Mucosa of descending colon (tissue), 3 donors: ENCODE measurements around the gene LEMD2. TPM values are rescaled to one million over a fixed set of nuclear protein-coding genes. Genes with fewer than 3 reads are reported as not detected.

ENCODE experiments used
- ATAC-seq: fragments of 200-7000 bp; cut with Tn5 transposase; one replicate; pipeline ENCODE4 v1.9.1; 2020; ENCODE audit warnings: mild to moderate bottlenecking, moderate library complexity
- DNase-seq, 3 donors: peaks; one replicate each; pipeline ENCODE4 v3.0.0-alpha.2; 2020
- H3K36me3 ChIP-seq: fragments of 200-600 bp; one replicate; pipeline ENCODE4 v1.8.0; 2021; ENCODE audit warnings: low read depth, mild to moderate bottlenecking
- H3K4me1 ChIP-seq: fragments of 200-600 bp; one replicate; pipeline ENCODE4 v1.8.0; 2021; ENCODE audit warnings: low read depth, mild to moderate bottlenecking
- H3K4me3 ChIP-seq: fragments of 200-600 bp; one replicate; pipeline ENCODE4 v1.8.0; 2021; ENCODE audit warnings: mild to moderate bottlenecking
- H3K9me3 ChIP-seq: fragments of 200-600 bp; one replicate; pipeline ENCODE4 v1.8.0; 2021; ENCODE audit warnings: mild to moderate bottlenecking
- intact Hi-C, 2 donors: fragments of 100-400 bp; cut with DNase I in 1 of 2; cut with micrococcal nuclease in 1 of 2; formaldehyde crosslinking; loops; one replicate each; pipeline versions ENCODE4 v1.11.0 to v1.11.1; 2022; cut with DNase I, micrococcal nuclease
- total RNA-seq, 3 donors: library from RNA; stranded (reverse); fragmentation: NEBNext Ultra II Directional in 2 of 3; extraction: Animal tissue kit (Norgen Biotek cat#: 25700) in 2 of 3; gene quantifications; one replicate each; pipeline versions ENCODE4 v1.2.1 to v1.2.4, GENCODE V29; 2021 to 2023
- TF ChIP-seq, protein P1 (sequence below): fragments of 200-600 bp; IDR thresholded peaks from one replicate; pipeline ENCODE4 v1.8.0; 2022; ENCODE audit warnings: antibody characterized with exemption, mild to moderate bottlenecking
- donor health status: DM: no; HTN: no; CAD: no; lungs with moderate emphysema.
- donor health status: DM: no; HTN: no; CAD: no.
- donor health status: DM: no; HTN: yes; CAD: no.

LEMD2 gene
- total RNA-seq, 3 donors from 2014 or later, result 57.2 to 73.6 (median 59.6) TPM

DNA sequence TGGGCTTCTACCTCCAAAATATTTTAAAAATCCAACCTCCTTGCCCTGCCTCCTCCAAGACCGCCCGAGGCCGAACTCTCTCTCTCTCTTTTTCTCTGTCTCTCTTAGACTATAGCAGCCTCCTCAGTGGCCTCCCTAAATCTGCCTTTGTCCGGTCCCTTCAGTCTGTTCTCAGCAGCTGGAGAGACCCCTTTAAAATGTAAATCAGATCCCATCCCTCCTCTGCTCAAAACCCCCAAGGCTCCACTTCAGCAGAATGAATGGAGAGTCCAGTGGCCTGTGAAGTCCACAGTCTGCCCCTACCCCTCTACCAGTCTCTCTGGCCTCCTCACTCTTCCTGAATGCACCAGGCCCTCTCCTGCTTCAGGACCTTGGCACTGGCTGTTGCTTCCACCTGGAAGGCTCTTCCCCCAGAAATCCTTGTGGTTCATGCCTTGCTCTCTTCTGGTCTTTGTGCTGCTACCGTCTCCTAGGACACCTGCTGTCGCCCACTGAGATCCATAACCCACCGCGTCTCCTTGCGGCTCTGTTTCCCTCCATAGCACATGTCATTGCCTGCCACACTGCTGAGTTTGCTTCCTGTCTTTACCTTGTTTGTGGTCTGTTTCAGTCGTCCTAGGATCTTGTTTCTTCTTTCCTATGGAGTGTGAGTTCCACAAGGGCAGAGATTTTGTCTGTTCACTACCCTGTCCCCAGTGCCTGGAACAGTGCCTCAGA lies 8.9 kb upstream of the LEMD2 start:
- no peak for ATAC-seq
- TF ChIP-seq, protein P1, sequence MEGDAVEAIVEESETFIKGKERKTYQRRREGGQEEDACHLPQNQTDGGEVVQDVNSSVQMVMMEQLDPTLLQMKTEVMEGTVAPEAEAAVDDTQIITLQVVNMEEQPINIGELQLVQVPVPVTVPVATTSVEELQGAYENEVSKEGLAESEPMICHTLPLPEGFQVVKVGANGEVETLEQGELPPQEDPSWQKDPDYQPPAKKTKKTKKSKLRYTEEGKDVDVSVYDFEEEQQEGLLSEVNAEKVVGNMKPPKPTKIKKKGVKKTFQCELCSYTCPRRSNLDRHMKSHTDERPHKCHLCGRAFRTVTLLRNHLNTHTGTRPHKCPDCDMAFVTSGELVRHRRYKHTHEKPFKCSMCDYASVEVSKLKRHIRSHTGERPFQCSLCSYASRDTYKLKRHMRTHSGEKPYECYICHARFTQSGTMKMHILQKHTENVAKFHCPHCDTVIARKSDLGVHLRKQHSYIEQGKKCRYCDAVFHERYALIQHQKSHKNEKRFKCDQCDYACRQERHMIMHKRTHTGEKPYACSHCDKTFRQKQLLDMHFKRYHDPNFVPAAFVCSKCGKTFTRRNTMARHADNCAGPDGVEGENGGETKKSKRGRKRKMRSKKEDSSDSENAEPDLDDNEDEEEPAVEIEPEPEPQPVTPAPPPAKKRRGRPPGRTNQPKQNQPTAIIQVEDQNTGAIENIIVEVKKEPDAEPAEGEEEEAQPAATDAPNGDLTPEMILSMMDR, result no peak
- Histone ChIP-seq H3K4me1 (no peaks in the 10 kb centered on the region), H3K9me3 (no peaks in the 10 kb centered on the region), H3K4me3 (no peak overlapping the region), H3K36me3 (no peaks in the 10 kb centered on the region)
- DNase-seq, result no peak
- intact Hi-C loops, result no loop called here

DNA sequence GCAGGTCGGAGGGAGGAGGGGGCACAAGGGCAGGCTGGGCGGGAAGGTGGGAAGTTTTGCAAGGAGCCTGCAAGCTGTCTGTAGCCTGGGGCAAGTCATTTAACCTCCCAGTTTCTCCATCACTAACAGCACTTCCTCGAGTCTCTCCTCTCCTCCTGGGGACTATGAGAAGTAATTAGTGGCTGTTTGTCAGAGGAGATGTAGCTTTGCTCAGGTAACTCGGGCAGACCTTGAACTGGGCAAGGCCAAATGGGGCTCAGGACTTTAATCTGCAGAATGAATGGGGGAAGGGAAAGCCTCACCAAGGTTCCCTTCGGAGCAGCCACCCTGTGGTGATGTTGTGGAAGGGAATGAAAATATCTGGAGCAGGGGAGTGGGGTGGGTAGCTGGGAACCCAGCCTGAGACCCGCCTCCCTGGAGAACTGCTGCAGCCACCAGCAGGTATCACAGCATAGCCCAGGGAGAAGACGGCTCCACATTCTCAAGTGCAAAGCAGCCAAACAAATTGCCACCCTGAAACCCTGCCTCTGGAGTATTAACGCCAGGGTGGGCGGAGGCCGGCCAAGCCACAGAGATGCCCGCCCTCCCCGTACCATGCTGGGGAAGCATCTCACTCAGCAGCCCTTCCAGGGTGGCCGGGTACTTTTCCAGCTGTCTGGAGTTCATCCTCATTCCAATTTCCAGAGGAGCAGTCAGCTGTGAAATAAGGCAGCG lies 6.1 kb upstream of the LEMD2 start:
- H3K4me3 ChIP-seq, result no peak overlapping the region
- peak in 1 of 3 donors; percentile 19 for DNase-seq
- no peaks in the 10 kb centered on the region for H3K9me3 ChIP-seq
- ATAC-seq, result peak; percentile 26
- no peaks in the 10 kb centered on the region for H3K4me1 ChIP-seq
- intact Hi-C loops, result no loop called here
- no peaks in the 10 kb centered on the region for H3K36me3 ChIP-seq
- TF ChIP-seq, protein P1, result no peak

DNA sequence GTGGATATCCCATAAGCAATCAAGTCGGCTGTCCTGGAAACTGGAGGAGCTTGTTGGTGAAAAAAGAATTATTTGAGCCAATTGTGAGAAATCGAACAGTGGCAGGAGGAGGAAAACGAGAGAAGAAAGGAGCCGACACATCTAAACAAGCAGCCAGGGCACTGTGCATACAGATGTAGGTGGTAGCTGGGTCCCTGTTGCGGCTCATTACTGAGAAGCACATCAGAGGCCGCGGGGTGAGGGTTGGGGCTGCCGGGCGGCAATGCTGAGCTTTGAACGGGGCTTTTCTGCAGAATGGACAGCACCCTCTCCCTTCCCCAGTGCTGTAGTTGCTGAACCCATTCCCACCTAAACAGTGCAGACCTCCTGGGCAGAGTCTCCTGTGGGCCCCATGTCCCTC lies 4.1 kb upstream of the LEMD2 start:
- Histone ChIP-seq H3K36me3 (no peaks in the 10 kb centered on the region), H3K9me3 (no peaks in the 10 kb centered on the region), H3K4me1 (peaks cover 1% of the 10 kb centered on the region), H3K4me3 (no peak overlapping the region)
- intact Hi-C loops, result no loop called here
- TF ChIP-seq, protein P1, result no peak
- DNase-seq (peak in 1 of 3 donors; percentile 10), ATAC-seq (no peak)

DNA sequence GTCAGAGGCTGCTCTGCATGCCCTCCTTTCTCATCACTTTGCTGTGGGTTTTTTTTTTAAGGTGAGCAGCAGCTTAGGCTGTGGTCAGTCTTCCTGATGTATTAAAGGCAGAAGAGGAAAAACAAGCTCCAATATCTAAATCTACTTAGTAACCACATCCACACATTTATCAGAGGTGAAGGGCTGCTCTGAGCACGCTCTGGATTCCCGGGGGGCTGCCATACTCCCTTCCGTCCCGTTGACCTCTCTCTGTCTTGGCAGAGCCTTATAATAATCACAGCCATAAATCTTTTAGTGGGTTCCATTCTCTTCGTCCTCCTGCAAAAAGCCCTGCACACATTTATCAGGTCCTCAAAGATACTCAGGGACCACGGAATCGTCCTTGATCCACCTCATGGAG lies 2.7 kb upstream of the LEMD2 start:
- ATAC-seq (no peak), DNase-seq (peak in 1 of 3 donors; percentile 3)
- Histone ChIP-seq H3K9me3 (no peaks in the 10 kb centered on the region), H3K4me1 (peaks cover 14% of the 10 kb centered on the region), H3K36me3 (no peaks in the 10 kb centered on the region), H3K4me3 (no peak overlapping the region)
- TF ChIP-seq, protein P1, result no peak
- intact Hi-C loops, result no loop called here

DNA sequence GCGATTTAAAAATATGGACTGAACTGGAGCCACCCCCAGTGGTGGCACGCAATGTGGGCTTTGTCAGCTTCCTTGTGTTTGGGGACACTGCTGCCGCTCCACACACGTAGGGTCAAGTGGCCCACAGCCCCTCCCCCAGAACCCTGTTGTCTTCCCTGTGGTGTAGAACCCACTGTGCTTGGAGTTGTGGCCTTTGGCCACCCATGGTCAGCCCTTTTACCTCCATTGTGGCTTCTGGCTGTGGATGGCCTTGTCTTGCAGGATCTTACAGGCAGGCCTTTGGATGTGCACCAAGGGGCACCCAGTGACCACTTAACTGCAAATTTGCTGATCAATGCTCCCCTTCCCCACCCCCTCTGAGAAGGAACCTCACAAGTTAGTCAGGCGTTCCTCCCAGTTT lies 2.0 kb upstream of the LEMD2 start:
- intact Hi-C loops, result no loop called here
- TF ChIP-seq, protein P1, result no peak
- Histone ChIP-seq H3K36me3 (no peaks in the 10 kb centered on the region), H3K4me1 (peaks cover 21% of the 10 kb centered on the region), H3K9me3 (no peaks in the 10 kb centered on the region), H3K4me3 (no peak overlapping the region)
- ATAC-seq, result no peak
- DNase-seq, result peak in 1 of 3 donors; percentile 39
